ENCODE data around the gene HGD. TPM values are rescaled to one million over a fixed set of nuclear protein-coding genes. Genes with fewer than 3 reads are reported as not detected.

The HGD gene
- total and polyA plus RNA-seq, 10 of the 15 experiments (the other 5 are each of a cell fraction or from before 2014, with no cell fraction given) = 0.18 to 0.81 (median 0.40) TPM; not detected in 6

- Histone ChIP-seq H4K20me1 (ENCODE audit: control insufficient read depth, insufficient read depth) (no peaks in the 10 kb centered on the region), H3K9me3 (replicated peaks; ENCODE audit: control insufficient read depth, insufficient read depth, low read length) (no peaks in the 10 kb centered on the region), H2AFZ (ENCODE audit: control insufficient read depth, low read depth, low read length) (no peak overlapping the region), H3K27ac (ENCODE audit: control insufficient read depth, insufficient read depth) (no peak overlapping the region), H3K9ac (ENCODE audit: control insufficient read depth, insufficient read depth, low read length) (no peak overlapping the region), H3K4me2 (ENCODE audit: control insufficient read depth, insufficient read depth) (no peak overlapping the region), H3K79me2 (ENCODE audit: control insufficient read depth, insufficient read depth, low read length) (no peaks in the 10 kb centered on the region), H3K4me1 (ENCODE audit: control insufficient read depth, insufficient read depth, low read length) (no peaks in the 10 kb centered on the region), H3K36me3 (ENCODE audit: control insufficient read depth in 2 of 2, insufficient read depth in 2 of 2, low read length in 1 of 2) (no peaks in the 10 kb centered on the region), H3K27me3 (replicated peaks in 1 of 2; ENCODE audit: control insufficient read depth in 2 of 2, insufficient read depth in 2 of 2, low read length in 1 of 2) (no peaks in the 10 kb centered on the region), H3K4me3 (no peak overlapping the region)
- POLR2A ChIA-PET = no interaction called here
- ATAC-seq (no peak), FAIRE-seq (no peak), DNase-seq (ENCODE audit: low read depth, low spot score) (no peak)
- SMC1A ChIA-PET (ENCODE audit: uncharacterized antibody, unreplicated experiment) = no interaction called here
- 35% methylated on average over 6 of the region's 6 CpGs for WGBS (ENCODE audit: insufficient coverage, insufficient replicate concordance, low lambda C conversion rate, missing lambda C conversion rate)
- CTCF ChIA-PET = no interaction called here
- in situ Hi-C loops (cut with MboI) = no loop called here
- intact Hi-C loops (cut with micrococcal nuclease; ENCODE audit: unreplicated experiment) = no loop called here
- TF ChIP-seq RUNX3 (IDR thresholded peaks at IDR 0.05; ENCODE audit: low read length) (no peak), NR2F1 (conservative IDR thresholded peaks at IDR 0.05) (no peak), JUNB (IDR thresholded peaks at IDR 0.05) (no peak), IRF4 (IDR thresholded peaks at IDR 0.05; ENCODE audit: low read depth, low read length) (no peak), ESRRA (IDR thresholded peaks at IDR 0.05; ENCODE audit: low read length) (no peak), POLR2AphosphoS2 (IDR thresholded peaks at IDR 0.05; ENCODE audit: low read depth, low read length) (no peak), FOS (IDR thresholded peaks at IDR 0.05; ENCODE audit: borderline replicate concordance, extremely low read depth, insufficient read length) (no peak), SREBF2 (IDR thresholded peaks at IDR 0.05; ENCODE audit: low read length) (no peak)
- RAD21 ChIA-PET (ENCODE audit: unreplicated experiment) = no interaction called here
- BruUV-seq (replicated peaks) = no TSS peak
These were observed 44.0 kb downstream of the HGD start for GRCh38 chr3:120637851-120638559.

- Histone ChIP-seq H3K9me3 (replicated peaks; ENCODE audit: control insufficient read depth, insufficient read depth, low read length) (no peaks in the 10 kb centered on the region), H3K79me2 (ENCODE audit: control insufficient read depth, insufficient read depth, low read length) (no peaks in the 10 kb centered on the region), H3K36me3 (ENCODE audit: control insufficient read depth in 2 of 2, insufficient read depth in 2 of 2, low read length in 1 of 2) (no peaks in the 10 kb centered on the region), H3K4me2 (ENCODE audit: control insufficient read depth, insufficient read depth) (no peak overlapping the region), H3K27me3 (replicated peaks in 1 of 2; ENCODE audit: control insufficient read depth in 2 of 2, insufficient read depth in 2 of 2, low read length in 1 of 2) (no peaks in the 10 kb centered on the region), H4K20me1 (ENCODE audit: control insufficient read depth, insufficient read depth) (no peaks in the 10 kb centered on the region), H2AFZ (ENCODE audit: control insufficient read depth, low read depth, low read length) (no peak overlapping the region), H3K9ac (ENCODE audit: control insufficient read depth, insufficient read depth, low read length) (no peak overlapping the region), H3K4me3 (no peak overlapping the region), H3K27ac (ENCODE audit: control insufficient read depth, insufficient read depth) (no peak overlapping the region), H3K4me1 (ENCODE audit: control insufficient read depth, insufficient read depth, low read length) (no peaks in the 10 kb centered on the region)
- TF ChIP-seq MXI1 (IDR thresholded peaks at IDR 0.05; ENCODE audit: low read depth, low read length) = no peak
- no peak for TF ChIP-seq FOXK2 (IDR thresholded peaks at IDR 0.05)
- TF ChIP-seq KLF5 (IDR thresholded peaks at IDR 0.05; ENCODE audit: partially characterized antibody) = no peak
- TF ChIP-seq SMAD1 (IDR thresholded peaks at IDR 0.05; ENCODE audit: low read depth, partially characterized antibody) = no peak
- no peak for TF ChIP-seq RB1 (IDR thresholded peaks at IDR 0.05; ENCODE audit: borderline replicate concordance)
- TF ChIP-seq RELA (IDR thresholded peaks at IDR 0.05; ENCODE audit: borderline replicate concordance, partially characterized antibody) = no peak
- no peak for TF ChIP-seq RAD21 (IDR thresholded peaks at IDR 0.05; ENCODE audit: insufficient read depth, low read depth, low read length)
- TF ChIP-seq USF1 (IDR thresholded peaks at IDR 0.05; ENCODE audit: borderline replicate concordance, extremely low read length, insufficient read depth, low read depth, low read length) = no peak
- no peak for TF ChIP-seq MTA3 (IDR thresholded peaks at IDR 0.05; ENCODE audit: borderline replicate concordance, low read length)
- 47% methylated on average over 2 of the region's 2 CpGs for WGBS (ENCODE audit: insufficient coverage, insufficient replicate concordance, low lambda C conversion rate, missing lambda C conversion rate)
- intact Hi-C loops (cut with micrococcal nuclease; ENCODE audit: unreplicated experiment) (no loop called here), in situ Hi-C loops (cut with MboI) (no loop called here)
- DNase-seq (ENCODE audit: low read depth, low spot score) = no peak
- ChIA-PET POLR2A (no interaction called here), RAD21 (ENCODE audit: unreplicated experiment) (no interaction called here), CTCF (no interaction called here), SMC1A (ENCODE audit: uncharacterized antibody, unreplicated experiment) (interaction anchor here (0.8 kb wide), 2 partner anchors 11 to 14 kb away, joined by 3 read pairs; no protein-coding TSS in a partner anchor)
- no TSS peak for BruUV-seq (replicated peaks)
- no peak for ATAC-seq
- FAIRE-seq = no peak
These were observed 45.1 kb downstream of the HGD start for GRCh38 chr3:120636795-120637401.

All from GM12878 (cell line).